Mammary epithelial cell (primary cell): ENCODE measurements around the gene EML4.

Source experiments
- CTCF ChIP-seq, 2 donors: IDR thresholded peaks in 1 of 2; conservative IDR thresholded peaks in 1 of 2; 2 replicates each; pipeline ENCODE4 v1.5.1; 2011 to 2012; ENCODE audit warnings: inconsistent platforms in 2 of 2, low read length in 2 of 2, mild to moderate bottlenecking in 2 of 2, control low read depth in 1 of 2, low read depth in 1 of 2; ENCODE audit not compliant: insufficient read depth in 1 of 2; ENCODE audit errors: extremely low read depth in 1 of 2
- EZH2 ChIP-seq: IDR thresholded peaks from 2 replicates; pipeline ENCODE4 v1.6.1; 2012; ENCODE audit warnings: low read length, inconsistent platforms, borderline replicate concordance

- TF ChIP-seq CTCF (conservative IDR thresholded peaks at IDR 0.05 in 1 of 2, IDR thresholded peaks at IDR 0.05 in 1 of 2; ENCODE audit: extremely low read depth in 1 of 2, insufficient read depth in 1 of 2, low read depth in 1 of 2, low read length in 2 of 2) (peak in 1 of 2 donors; percentile 50), EZH2 (no peak)
These were observed 27.5 kb downstream of the EML4 start for GRCh38 chr2:42196403-42197267.
